Measurements from ENCODE around the gene SIRT2.

Gene SIRT2

DNA sequence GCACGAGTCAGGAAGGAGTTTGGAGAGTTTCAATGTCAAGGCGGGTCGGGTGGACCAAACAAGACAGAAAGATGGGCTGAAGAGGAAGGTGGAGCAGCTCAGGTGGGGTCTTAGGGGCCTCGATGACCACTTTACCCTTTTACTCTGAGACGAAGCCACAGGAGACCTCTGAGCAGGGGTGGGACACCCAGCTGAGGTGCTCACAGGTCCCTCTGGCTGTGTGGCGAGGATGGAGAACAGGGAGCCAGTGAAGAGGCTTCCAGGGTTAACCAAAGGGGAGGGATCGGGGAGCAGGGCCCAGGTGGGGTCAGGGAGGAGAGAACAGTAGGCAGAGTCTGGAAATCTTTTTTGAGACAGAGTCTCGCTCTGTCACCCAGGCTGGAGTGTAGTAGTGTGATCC lies 14.5 kb upstream of the SIRT2 start:
- Mint-ChIP-seq H3K4me3 (no peak overlapping the region), H3K9me3 (no peaks in the 10 kb centered on the region), H3K4me1 (peaks cover 5% of the 10 kb centered on the region), H3K27ac (no peak overlapping the region), H3K27me3 (no peaks in the 10 kb centered on the region), H3K36me3 (no peaks in the 10 kb centered on the region)
- DNase-seq, result no peak
- CTCF ChIA-PET, result no interaction called here

DNA sequence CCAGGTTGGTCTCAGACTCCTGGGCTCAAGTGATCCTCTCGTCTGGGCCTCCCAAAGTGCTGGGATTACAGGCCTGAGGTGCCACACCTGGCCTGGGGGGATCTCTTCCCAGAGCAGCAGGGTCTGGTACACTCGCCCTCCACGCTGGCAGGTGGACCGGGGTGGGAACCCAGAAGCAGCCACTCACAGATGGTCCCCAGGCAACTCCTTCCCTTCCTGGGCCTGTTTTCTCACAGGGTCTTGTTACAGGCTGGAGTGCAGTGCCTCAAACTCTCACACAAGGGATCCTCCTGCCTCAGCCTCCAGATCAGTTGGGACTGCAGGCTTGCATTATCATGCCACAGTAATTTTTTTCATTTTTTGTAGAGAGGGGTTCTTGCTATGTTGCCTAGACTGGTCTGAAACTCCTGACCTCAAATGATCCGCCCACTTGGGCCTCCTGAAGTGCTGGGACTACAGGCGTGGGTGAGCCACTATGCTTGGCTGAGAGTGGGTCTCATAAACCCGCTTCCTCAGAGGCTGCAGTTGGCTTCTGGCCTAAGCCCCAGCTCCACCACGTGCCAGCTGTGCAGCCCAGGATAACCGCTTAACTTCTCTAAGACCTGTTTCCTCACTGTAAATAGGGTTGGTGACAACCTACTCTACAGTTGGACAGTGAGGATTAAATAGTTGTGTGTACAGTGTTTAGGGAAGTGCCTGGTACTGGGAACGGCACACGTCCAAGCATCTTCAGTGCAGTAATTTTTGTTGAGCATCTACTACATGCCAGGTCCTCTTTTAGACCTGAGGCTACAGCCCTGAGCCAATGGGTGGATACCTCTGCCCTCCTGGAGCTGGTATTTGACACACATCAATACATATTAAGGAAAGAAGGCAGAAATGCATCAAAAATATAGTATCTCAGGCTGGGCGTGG lies 13.4 kb upstream of the SIRT2 start:
- CTCF ChIA-PET, result no interaction called here
- Mint-ChIP-seq H3K36me3 (peaks cover 7% of the 10 kb centered on the region), H3K4me3 (no peak overlapping the region), H3K4me1 (peaks cover 10% of the 10 kb centered on the region), H3K9me3 (peaks cover 1% of the 10 kb centered on the region), H3K27ac (no peak overlapping the region), H3K27me3 (no peaks in the 10 kb centered on the region)
- DNase-seq, result no peak

DNA sequence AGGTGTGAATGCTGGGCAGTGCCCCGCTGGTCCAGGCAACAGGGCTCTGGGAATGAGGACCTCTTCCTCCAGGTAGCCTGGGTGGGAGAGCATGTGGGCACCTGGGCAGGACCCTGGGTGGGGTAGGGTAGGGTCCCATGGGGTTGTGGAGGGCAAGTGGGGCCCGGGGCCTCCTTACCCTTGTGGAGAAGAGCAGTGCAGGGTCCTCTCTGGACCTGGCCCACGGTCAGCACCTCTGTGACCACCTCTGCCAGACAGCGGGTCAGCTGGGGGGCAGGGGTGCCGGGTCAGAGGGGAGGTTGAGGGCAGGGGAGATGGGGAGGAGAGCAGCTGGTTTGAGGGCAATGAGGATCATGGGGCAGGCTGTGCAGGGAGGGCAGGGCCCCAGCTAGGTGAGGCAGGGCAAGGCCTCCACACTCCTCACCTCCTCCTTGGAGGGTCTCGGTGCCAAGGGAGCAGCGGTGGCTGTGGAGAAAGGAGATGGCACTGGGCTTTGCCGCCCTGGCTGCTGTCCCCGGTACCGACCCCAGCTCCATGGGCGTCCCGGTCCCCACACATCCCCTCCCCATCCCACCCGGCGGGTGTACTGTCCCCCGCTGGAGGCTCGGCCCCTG lies 12.1 kb upstream of the SIRT2 start:
- no peaks in the 10 kb centered on the region for H3K27me3 Mint-ChIP-seq
- peaks cover 21% of the 10 kb centered on the region for H3K36me3 Mint-ChIP-seq
- no peak overlapping the region for H3K4me3 Mint-ChIP-seq
- CTCF ChIA-PET, result no interaction called here
- H3K9me3 Mint-ChIP-seq, result peaks cover 6% of the 10 kb centered on the region
- no peak for DNase-seq
- peaks cover 10% of the 10 kb centered on the region for H3K4me1 Mint-ChIP-seq
- no peak overlapping the region for H3K27ac Mint-ChIP-seq

DNA sequence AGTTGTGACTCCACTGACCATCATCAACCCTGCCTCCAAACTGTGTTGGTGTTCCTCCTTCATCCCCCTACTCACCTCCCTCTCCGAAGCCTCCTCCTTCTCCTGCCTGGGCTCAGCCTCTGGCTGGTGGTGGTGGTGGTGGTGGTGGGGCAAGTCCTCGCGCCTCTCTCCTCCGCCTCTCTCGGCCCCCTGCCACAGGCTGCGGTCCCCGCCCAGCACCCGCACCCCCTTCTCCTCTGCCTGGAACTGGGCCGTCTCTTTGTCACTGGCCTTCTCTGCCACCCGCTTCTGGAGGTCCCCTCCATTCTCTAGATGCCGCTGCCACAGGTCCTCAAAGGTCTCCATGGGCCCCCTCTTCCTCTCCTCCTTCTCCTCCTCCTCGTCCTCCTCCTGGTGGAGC lies 11.1 kb upstream of the SIRT2 start:
- H3K36me3 Mint-ChIP-seq, result peaks cover 23% of the 10 kb centered on the region
- H3K4me1 Mint-ChIP-seq, result peaks cover 10% of the 10 kb centered on the region
- DNase-seq, result no peak
- H3K27me3 Mint-ChIP-seq, result no peaks in the 10 kb centered on the region
- no peak overlapping the region for H3K27ac Mint-ChIP-seq
- CTCF ChIA-PET, result no interaction called here
- peaks cover 6% of the 10 kb centered on the region for H3K9me3 Mint-ChIP-seq
- no peak overlapping the region for H3K4me3 Mint-ChIP-seq

DNA sequence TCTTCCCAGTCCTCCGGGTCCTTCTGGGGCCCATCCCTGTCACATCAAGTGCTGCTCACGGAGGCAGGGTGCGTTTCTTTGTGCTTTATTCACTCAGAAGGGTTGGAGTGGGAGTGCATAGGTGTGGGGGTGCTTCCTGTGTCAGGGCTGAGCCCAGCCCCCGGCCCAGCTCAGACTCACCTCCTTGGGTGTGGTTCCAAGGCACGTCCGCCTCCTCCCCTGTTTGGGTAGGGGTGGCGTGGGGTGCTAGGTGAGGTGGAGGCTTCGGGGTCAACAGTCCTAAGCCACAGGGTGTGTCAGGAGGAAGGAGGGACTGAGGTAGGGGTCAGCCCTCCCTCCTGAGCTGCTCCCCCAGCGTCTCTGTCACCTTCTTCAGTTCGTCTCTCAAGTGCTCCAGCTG lies 9.5 kb upstream of the SIRT2 start:
- CTCF ChIA-PET, result interaction anchor here (0.9 kb wide), 1 partner anchor 21 kb away, joined by 6 read pairs; the partner anchor contains the start of genes MRPS12 and SARS2
- Mint-ChIP-seq H3K27me3 (no peaks in the 10 kb centered on the region), H3K27ac (peak overlapping the region; percentile 68)

DNA sequence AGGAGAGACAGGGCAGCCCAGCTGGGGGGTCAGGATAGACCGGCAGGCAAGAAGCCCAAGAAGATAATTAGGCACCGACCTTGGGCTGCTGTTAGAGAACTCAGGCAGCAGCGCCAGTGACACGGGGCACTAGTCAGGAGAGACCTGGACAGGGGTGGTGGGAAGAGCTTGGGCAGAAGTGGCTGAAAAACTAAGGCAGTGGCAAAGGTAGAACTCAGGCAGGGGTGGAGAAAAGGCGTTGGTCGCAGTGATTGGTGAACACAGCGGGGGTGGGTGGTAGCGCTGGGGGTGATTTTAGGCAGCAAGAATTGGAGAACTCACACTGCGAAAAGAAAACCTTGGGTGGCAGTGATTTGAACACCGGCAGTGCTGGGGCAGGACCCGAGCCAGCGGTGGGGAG lies 8.3 kb upstream of the SIRT2 start:
- Mint-ChIP-seq H3K9me3 (peaks cover 6% of the 10 kb centered on the region), H3K27me3 (no peaks in the 10 kb centered on the region), H3K36me3 (peaks cover 36% of the 10 kb centered on the region), H3K4me1 (peaks cover 17% of the 10 kb centered on the region), H3K27ac (peak overlapping the region; percentile 5), H3K4me3 (no peak overlapping the region)
- DNase-seq, result no peak
- CTCF ChIA-PET, result interaction anchor here (0.7 kb wide), 1 partner anchor 391 kb away, joined by 3 read pairs; no protein-coding TSS in a partner anchor

More for the DNA sequence above, 9.5 kb upstream of the SIRT2 start:
- no peak for DNase-seq
- no peak overlapping the region for H3K4me3 Mint-ChIP-seq
- H3K9me3 Mint-ChIP-seq, result peaks cover 6% of the 10 kb centered on the region
- H3K4me1 Mint-ChIP-seq, result peaks cover 15% of the 10 kb centered on the region
- H3K36me3 Mint-ChIP-seq, result peaks cover 32% of the 10 kb centered on the region

DNA sequence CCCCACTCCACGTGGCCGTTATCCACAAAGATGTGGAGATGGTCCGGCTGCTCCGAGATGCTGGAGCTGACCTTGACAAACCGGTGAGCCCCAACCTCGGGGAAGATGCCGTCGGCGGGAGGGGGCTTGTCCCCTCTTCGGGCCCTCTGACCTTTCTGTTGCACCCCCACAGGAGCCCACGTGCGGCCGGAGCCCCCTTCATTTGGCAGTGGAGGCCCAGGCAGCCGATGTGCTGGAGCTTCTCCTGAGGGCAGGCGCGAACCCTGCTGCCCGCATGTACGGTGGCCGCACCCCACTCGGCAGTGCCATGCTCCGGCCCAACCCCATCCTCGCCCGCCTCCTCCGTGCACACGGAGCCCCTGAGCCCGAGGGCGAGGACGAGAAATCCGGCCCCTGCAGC lies 7.8 kb upstream of the SIRT2 start:
- peaks cover 37% of the 10 kb centered on the region for H3K36me3 Mint-ChIP-seq
- peaks cover 17% of the 10 kb centered on the region for H3K4me1 Mint-ChIP-seq
- CTCF ChIA-PET, result no interaction called here
- no peak overlapping the region for H3K4me3 Mint-ChIP-seq
- no peak for DNase-seq
- no peaks in the 10 kb centered on the region for H3K27me3 Mint-ChIP-seq
- no peak overlapping the region for H3K27ac Mint-ChIP-seq
- H3K9me3 Mint-ChIP-seq, result peaks cover 6% of the 10 kb centered on the region

DNA sequence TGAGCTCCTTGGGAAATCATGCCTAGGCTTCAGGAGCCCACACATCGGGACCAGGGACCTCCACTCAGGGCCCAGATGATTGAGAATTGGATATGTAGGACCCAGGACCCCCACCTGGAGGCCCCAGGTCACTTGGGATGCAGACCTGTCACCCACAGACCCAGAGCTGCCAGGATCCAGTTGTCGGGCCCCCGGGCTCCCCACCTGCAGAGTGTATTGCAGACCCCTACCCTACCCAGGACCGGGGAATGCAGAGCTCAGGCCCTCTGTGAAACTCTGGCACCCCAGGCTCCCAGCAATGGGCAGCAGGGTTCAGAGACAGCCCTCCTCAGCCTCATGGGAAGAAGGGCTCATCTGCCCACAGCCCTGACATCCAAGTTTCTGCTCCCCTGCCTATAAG lies 6.2 kb upstream of the SIRT2 start:
- H3K4me3 Mint-ChIP-seq, result no peak overlapping the region
- peaks cover 30% of the 10 kb centered on the region for H3K4me1 Mint-ChIP-seq
- no peak for DNase-seq
- H3K9me3 Mint-ChIP-seq, result peaks cover 7% of the 10 kb centered on the region
- H3K36me3 Mint-ChIP-seq, result peaks cover 44% of the 10 kb centered on the region
- no peaks in the 10 kb centered on the region for H3K27me3 Mint-ChIP-seq
- CTCF ChIA-PET, result interaction anchor here (0.6 kb wide), 1 partner anchor 22 kb away, joined by 3 read pairs; no protein-coding TSS in a partner anchor
- no peak overlapping the region for H3K27ac Mint-ChIP-seq

DNA sequence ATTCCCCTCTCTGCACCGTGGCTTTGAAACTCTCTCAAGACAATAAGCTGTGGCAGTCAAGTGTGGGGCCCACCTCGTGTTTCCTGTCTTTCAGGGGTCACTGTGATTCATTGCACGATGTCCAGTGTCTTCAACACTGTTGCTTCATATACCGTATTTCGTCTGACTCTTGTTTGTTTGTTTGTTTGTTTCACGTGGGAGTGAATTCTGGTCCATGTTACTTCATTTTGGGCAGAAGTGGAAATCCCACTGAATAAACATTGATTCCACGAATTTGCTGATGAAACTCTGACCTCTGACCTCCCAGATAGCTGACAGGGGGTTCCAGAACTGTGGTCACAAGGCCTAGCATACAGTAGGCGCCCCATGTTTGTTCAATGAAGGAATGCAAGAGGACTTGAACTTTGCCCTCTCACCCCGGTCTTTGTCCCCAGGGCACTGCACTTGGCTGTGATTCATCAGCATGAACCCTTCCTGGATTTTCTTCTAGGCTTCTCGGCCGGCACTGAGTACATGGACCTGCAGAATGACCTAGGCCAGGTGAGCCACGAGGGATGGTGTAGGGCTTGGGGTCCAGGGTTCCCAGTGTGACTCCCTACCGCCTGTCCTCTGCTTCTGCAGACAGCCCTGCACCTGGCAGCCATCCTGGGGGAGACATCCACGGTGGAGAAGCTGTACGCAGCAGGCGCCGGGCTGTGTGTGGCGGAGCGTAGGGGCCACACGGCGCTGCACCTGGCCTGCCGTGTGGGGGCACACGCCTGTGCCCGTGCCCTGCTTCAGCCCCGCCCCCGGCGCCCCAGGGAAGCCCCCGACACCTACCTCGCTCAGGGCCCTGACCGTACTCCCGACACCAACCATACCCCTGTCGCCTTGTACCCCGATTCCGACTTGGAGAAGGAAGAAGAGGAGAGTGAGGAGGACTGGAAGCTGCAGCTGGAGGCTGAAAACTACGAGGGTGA lies 5.4 kb upstream of the SIRT2 start:
- Mint-ChIP-seq H3K27ac (no peak overlapping the region), H3K4me1 (peaks cover 33% of the 10 kb centered on the region), H3K9me3 (peaks cover 7% of the 10 kb centered on the region), H3K27me3 (no peaks in the 10 kb centered on the region), H3K36me3 (peaks cover 44% of the 10 kb centered on the region), H3K4me3 (no peak overlapping the region)
- no peak for DNase-seq
- CTCF ChIA-PET, result no interaction called here

DNA sequence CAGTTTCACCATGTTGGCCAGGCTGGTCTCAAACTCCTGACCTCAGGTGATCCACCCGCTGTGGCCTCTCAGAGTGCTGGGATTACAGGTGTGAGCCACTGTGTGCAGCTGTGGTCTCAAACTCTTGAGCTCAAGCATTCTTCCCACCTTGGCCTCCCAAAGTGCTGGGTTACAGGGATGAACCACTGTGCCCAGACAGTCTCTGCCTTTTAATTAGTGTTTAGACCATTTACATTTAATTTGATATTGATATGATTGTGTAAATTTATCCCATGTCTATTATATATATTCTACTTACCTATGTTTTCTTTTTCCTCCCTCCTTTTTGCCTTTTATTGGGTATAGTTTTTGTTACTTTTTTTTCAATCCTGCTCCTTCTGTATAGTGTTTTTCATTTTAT lies 2.3 kb upstream of the SIRT2 start:
- Mint-ChIP-seq H3K4me3 (peak overlapping the region; percentile 84), H3K4me1 (peaks cover 45% of the 10 kb centered on the region), H3K9me3 (peaks cover 2% of the 10 kb centered on the region), H3K27me3 (no peaks in the 10 kb centered on the region), H3K36me3 (peaks cover 25% of the 10 kb centered on the region), H3K27ac (peak overlapping the region; percentile 4)
- CTCF ChIA-PET, result no interaction called here
- DNase-seq, result no peak

DNA sequence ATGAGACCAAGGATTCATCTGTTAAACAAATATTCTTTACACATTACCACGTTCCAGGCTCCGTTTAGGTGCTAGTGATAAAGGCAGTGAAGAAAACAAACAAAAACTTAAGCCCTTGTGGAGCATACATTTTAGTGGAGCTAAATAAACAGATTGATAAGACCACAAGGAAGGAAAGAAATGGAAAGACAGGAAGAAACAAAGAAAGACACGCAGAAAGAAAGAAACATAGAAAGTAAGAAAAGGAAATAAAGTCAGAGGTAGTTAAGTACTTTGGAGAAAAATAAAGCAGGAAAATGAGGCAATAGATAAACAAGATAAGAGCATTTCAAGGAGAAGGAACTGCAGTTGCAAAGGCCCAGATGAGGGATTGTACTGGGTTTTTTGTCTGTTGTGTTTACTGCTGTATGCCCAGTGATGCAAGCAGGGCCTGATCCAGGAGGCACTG lies 1.3 kb upstream of the SIRT2 start:
- Mint-ChIP-seq H3K27ac (peak overlapping the region; percentile 67), H3K4me3 (peak overlapping the region; percentile 84), H3K4me1 (peaks cover 45% of the 10 kb centered on the region), H3K36me3 (peaks cover 21% of the 10 kb centered on the region), H3K27me3 (no peaks in the 10 kb centered on the region), H3K9me3 (peaks cover 2% of the 10 kb centered on the region)
- no peak for DNase-seq
- CTCF ChIA-PET, result interaction anchor here (0.6 to 1.9 kb wide), 7 partner anchors 13 to 498 kb away, joined by 3 to 14 read pairs (median 4); partner anchors contain the start of genes FAM98C, MRPS12 and SARS2

DNA sequence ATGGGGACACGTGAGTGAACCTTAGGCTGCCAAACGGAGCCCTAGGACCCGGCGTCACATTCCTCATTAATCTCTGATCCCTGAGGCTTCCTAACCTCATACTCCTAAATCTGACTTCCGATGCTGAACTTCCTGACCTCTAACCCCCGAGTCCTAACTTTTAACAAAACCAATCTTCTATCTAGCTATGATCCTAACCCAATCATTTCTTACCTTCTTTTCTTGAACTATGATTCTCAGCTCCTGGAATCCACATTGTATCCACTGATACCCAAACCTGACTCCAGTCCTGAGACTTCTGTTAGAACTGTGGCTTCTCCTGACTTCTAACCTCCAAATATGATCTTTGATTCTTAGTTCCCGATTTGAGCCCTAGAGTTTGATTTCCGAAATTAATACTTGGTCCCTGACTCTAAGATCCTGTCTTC lies 798 bp upstream of the SIRT2 start:
- Mint-ChIP-seq H3K27me3 (no peaks in the 10 kb centered on the region), H3K27ac (peak overlapping the region; percentile 95), H3K36me3 (peaks cover 18% of the 10 kb centered on the region), H3K4me3 (peak overlapping the region; percentile 84), H3K4me1 (peaks cover 45% of the 10 kb centered on the region), H3K9me3 (peaks cover 2% of the 10 kb centered on the region)
- CTCF ChIA-PET, result interaction anchor here (1.0 to 1.9 kb wide), 7 partner anchors 12 to 498 kb away, joined by 3 to 14 read pairs (median 4); partner anchors contain the start of genes FAM98C, MRPS12 and SARS2
- DNase-seq, result no peak

DNA sequence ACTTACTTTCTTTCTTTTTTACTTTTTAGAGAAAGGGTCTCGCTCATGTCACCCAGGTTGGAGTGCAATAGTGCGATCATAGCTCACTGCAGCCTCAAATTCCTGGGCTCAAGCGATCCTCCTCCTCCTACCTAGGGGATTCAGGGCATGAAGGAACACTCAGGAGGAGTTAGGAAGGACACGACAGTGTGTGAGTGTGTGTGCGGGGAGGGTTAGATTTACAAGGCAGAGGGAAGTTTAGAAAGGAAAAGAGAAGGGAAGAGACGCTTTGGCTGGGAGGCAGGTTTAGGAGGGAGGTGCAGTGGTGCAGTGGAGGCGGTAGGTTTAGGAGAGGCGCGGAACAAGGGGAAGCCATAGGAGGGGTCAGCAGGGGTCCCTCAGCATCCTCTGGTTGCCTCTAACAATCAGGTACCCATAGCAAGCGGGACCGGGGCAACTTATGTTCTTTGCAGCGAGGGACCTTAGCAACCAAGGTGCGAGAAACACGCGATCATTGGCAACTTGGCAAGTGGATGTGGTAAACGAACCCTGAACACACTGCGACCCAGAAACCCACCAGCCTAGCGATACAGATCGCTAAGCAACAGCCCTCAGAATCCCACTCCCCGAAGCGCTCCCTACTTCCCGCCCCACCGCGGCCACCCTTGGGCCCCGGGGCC lies 501 bp downstream of the SIRT2 start:
- no peaks in the 10 kb centered on the region for H3K27me3 Mint-ChIP-seq
- H3K4me1 Mint-ChIP-seq, result peaks cover 40% of the 10 kb centered on the region
- H3K27ac Mint-ChIP-seq, result peak overlapping the region; percentile 95
- CTCF ChIA-PET, result no interaction called here
- H3K36me3 Mint-ChIP-seq, result peaks cover 15% of the 10 kb centered on the region
- DNase-seq, result no peak
- H3K9me3 Mint-ChIP-seq, result peaks cover 2% of the 10 kb centered on the region
- H3K4me3 Mint-ChIP-seq, result peak overlapping the region; percentile 84

Data from activated naive CD4-positive, alpha-beta T cell treated with anti-CD3 and anti-CD28 coated beads, Interleukin-2, amount 10 ng/mL, durations not matched to agents 7 days and 5 days (primary cell).